Activated CD4-positive, alpha-beta T cell treated with anti-CD3 and anti-CD28 coated beads, Interleukin-2, Interleukin-4, amounts not matched to agents 100 ng/mL and 50 ng/mL, durations not matched to agents 16 hours and 8 hours (primary cell): ENCODE measurements around the gene POR.

Experiments used
- DNase-seq: peaks from one replicate; pipeline ENCODE4 v3.0.0-alpha.2; 2020; ENCODE audit warnings: low spot score

POR gene

DNA sequence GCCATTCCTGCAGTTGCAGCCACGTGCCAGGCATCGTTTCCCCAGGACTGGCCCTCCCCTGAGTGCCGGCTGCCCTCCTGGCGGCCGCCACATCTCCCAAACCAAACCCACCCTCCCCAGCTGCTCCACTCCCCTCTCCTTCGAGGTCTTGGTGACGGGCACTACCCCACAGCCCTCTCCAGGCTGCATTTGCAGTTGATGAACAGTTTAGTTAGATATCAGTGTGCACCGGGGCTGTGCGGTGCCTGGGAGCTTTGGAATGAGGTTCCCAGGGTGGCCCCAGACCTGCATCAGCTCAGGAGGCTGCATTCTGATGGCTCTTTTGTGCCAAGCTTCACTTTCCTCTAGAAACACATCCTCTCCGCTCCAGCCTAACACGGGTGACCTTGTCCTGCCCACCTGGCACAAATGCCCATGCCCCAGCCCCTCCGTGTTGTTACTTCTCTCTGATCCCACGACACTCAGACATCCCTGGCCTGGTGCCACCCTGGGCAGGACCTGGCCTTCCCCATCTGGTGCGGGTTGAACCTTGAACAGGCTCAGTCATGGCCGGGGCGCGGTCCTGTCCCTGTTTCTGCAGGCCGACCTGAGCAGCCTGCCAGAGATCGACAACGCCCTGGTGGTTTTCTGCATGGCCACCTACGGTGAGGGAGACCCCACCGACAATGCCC is 64.9 kb downstream of the POR start:
- DNase-seq: no peak

- DNase-seq: no peak
Observed at GRCh38 chr7:75980430-75981202, 65.7 kb downstream of the POR start.

- DNase-seq: no peak
Observed at GRCh38 chr7:75981203-75981452, 66.2 kb downstream of the POR start.

- DNase-seq: no peak
Observed at GRCh38 chr7:75981453-75982305, 66.7 kb downstream of the POR start.

- no peak for DNase-seq
Observed at GRCh38 chr7:75982306-75983064, 67.5 kb downstream of the POR start.

- DNase-seq: no peak
Observed at GRCh38 chr7:75983471-75984129, 68.6 kb downstream of the POR start.

- DNase-seq: no peak
Observed at GRCh38 chr7:75984130-75985008, 69.4 kb downstream of the POR start.

- no peak for DNase-seq
Observed at GRCh38 chr7:75985009-75985517, 70.1 kb downstream of the POR start.

- DNase-seq: no peak
Observed at GRCh38 chr7:75985518-75986146, 70.7 kb downstream of the POR start.

DNA sequence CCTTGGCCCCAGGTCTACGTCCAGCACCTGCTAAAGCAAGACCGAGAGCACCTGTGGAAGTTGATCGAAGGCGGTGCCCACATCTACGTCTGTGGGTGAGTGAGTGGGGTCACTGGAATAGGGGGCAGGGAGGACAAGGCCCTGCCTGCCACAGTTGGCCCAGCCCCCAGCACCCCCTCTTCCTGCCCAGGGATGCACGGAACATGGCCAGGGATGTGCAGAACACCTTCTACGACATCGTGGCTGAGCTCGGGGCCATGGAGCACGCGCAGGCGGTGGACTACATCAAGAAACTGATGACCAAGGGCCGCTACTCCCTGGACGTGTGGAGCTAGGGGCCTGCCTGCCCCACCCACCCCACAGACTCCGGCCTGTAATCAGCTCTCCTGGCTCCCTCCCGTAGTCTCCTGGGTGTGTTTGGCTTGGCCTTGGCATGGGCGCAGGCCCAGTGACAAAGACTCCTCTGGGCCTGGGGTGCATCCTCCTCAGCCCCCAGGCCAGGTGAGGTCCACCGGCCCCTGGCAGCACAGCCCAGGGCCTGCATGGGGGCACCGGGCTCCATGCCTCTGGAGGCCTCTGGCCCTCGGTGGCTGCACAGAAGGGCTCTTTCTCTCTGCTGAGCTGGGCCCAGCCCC is 71.3 kb downstream of the POR start:
- DNase-seq: no peak

DNA sequence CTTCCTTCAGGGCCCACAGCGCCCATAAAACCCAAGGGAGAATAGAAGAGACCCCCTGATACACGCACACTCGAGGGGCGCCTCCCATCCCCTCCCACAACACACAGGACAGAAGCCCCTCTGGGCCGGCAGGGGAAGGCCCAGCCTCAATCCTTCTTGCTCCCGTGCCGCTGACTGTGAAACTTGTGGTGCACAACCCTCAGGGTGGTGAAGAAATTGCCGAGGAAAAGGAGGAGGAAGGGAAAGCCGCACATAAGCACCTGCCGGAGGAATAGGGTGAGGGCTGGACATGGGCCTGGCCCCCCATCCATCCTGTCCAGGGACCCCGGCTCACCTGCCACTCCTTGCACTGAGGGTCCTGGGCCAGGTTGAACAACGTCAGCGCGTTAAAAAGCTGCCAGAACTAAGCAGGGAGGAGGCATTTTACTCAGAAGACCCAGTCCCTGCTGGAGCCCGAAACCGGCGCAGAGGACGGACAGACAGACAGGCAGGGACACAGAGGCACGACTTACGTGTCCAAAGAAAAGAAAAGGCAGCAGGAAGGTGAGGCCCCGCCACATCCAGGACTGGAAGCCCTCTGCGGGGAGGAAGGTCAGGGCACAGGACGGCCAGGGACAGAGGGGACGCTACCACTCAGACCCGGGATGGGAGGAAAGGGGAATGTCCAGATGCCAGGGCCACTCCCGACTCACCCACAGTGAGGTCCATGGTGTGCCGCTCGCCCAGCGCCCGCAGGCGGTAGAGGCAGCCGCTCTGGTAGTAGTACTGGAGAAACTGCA is 72.3 kb downstream of the POR start:
- no peak for DNase-seq

DNA sequence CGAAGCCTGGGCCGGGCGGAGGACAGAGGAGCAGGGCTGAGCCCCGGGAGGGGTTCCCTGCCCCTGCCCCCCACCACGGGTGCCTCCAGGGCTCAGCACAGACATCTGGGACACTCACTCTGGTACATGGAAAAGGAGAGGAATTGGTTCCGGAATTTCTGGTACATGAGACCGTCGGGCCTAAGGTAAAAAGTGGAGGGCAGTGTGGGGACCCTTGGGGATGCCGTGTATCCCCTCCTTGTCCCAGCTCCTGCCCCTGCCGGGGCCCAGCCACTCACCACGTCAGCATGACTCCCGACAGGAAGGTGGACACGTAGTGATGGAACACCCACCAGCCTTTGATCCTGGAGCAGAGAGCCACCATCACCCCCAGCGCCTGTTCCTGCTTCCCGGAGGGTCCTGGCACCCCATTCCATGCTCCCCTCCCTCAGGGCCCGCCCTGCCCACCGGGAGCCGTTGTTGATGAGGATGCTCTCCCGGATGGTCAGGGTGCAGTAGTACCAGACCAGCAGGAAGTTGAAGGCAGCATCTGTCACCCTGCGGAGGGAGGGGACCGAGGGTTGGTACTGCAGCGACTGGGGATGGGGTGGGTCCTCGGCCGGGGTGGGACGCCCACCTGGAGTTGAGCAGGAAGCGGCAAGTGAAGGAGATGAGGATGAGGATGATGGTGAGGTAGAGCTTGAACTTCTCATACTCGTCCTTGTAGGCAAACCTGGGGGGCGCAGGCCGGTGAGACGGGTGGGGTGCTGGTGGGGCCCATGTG is 73.0 kb downstream of the POR start:
- DNase-seq: no peak

DNA sequence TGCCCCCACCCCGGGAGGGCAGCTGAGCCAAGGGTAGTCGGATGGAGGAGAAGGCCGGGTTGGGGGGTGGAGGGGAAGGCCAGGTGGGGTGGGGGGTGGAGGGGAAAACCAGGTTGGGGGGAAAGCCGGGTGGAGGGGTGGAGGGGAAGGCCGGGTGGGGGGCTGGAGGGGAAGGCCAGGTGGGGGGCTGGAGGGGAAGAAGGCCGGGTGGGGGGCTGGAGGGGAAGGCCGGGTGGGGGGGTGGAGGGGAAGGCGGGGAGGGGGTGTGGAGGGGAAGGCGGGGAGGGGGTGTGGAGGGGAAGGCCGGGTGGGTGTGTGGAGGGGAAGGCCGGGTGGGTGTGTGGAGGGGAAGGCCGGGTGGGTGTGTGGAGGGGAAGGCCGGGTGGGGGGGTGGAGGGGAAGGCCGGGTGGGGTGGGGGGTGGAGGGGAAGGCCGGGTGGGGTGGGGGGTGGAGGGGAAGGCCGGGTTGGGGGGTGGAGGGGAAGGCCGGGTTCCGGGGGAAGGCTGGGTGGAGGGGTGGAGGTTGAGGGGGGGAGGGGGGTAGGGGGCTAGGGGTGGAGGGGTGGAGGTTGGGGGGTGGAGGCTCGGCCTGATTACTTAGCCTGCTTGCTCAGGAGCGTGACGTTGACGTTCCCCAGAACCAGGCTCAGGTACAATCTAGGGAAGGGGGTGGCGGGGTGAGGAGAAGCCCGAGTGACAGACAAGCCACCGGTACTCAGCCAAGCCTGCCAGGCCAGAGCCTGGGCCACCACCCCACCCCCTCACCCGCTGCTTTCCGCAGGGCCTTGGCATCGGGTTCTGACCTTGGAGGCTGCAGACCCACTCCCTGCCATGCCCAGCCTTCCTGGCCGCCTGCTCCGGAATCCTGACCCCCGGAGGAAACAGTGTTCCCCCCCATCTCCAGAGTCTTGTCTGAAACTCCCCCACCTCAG is 73.9 kb downstream of the POR start:
- DNase-seq: no peak

GRCh38 chr7:75989500-75990388 is 74.8 kb downstream of the POR start:
- no peak for DNase-seq

GRCh38 chr7:75991531-75992082 is 76.7 kb downstream of the POR start:
- no peak for DNase-seq
